CD14-positive monocyte (primary cell): Measurements from ENCODE around the gene IL18BP. TPM values are rescaled to one million over a fixed set of nuclear protein-coding genes. Genes with fewer than 3 reads are reported as not detected.

Experiments
- DNase-seq, 3 donors: peaks; one replicate each; pipeline ENCODE4 v3.0.0-alpha.2; 2011 to 2022
- H2AFZ ChIP-seq: 2 replicates; pipeline ENCODE4 v1.6.0; 2012; ENCODE audit warnings: mild to moderate bottlenecking, low read depth, low read length, inconsistent platforms; ENCODE audit not compliant: insufficient read depth, poor library complexity, severe bottlenecking
- H3K27ac ChIP-seq, 2 donors: 1 replicate in 1 of 2; 2 replicates in 1 of 2; pipeline ENCODE4 v1.5.1; 2012 to 2013; ENCODE audit warnings: low read length in 2 of 2, control low read depth in 1 of 2, inconsistent platforms in 1 of 2, low read depth in 1 of 2, mild to moderate bottlenecking in 1 of 2
- H3K27me3 ChIP-seq, 2 donors: one replicate each; pipeline versions ENCODE4 v1.6.0 to v1.6.1; 2011 to 2013; ENCODE audit warnings: low read length in 2 of 2; ENCODE audit not compliant: control insufficient read depth in 2 of 2, insufficient read depth in 2 of 2
- H3K36me3 ChIP-seq, 2 donors: replicated peaks in 1 of 2; 1 replicate in 1 of 2; 2 replicates in 1 of 2; pipeline versions ENCODE4 v1.5.1 to v1.6.1; 2012 to 2013; ENCODE audit warnings: low read length in 2 of 2, control low read depth in 1 of 2, inconsistent platforms in 1 of 2, mild to moderate bottlenecking in 1 of 2; ENCODE audit not compliant: insufficient read depth in 2 of 2, control insufficient read depth in 1 of 2
- H3K4me1 ChIP-seq, 2 donors: 1 replicate in 1 of 2; 2 replicates in 1 of 2; pipeline versions ENCODE4 v1.5.1 to v1.6.1; 2012 to 2013; ENCODE audit warnings: low read length in 2 of 2, control low read depth in 1 of 2, inconsistent platforms in 1 of 2, mild to moderate bottlenecking in 1 of 2, moderate library complexity in 1 of 2; ENCODE audit not compliant: insufficient read depth in 2 of 2, control insufficient read depth in 1 of 2
- H3K4me2 ChIP-seq: replicated peaks from 2 replicates; pipeline ENCODE3; 2012; ENCODE audit warnings: low read length, moderate library complexity, mild to moderate bottlenecking; ENCODE audit not compliant: poor library complexity, severe bottlenecking; ENCODE audit errors: extremely low read depth
- H3K4me3 ChIP-seq, 3 experiments: fragments of 200-600 bp in 1 of 3; sonication (generic) in 1 of 3; replicated peaks in 1 of 3; 1 replicate in 2 of 3; 2 replicates in 1 of 3; pipeline ENCODE4 v1.5.1; 2011 to 2013; ENCODE audit warnings: low read length in 3 of 3, mild to moderate bottlenecking in 3 of 3, control low read depth in 2 of 3, low read depth in 2 of 3, inconsistent platforms in 1 of 3, moderate library complexity in 1 of 3
- H3K79me2 ChIP-seq: 2 replicates; pipeline ENCODE4 v1.6.0; 2012; ENCODE audit warnings: mild to moderate bottlenecking, control low read depth, inconsistent platforms, low read length, moderate library complexity; ENCODE audit not compliant: insufficient read depth
- H3K9ac ChIP-seq: 2 replicates; pipeline ENCODE4 v1.6.0; 2017; ENCODE audit warnings: low read length, mild to moderate bottlenecking; ENCODE audit not compliant: insufficient read depth, poor library complexity, severe bottlenecking
- H3K9me3 ChIP-seq, 2 donors: replicated peaks in 1 of 2; 1 replicate in 1 of 2; 2 replicates in 1 of 2; pipeline versions ENCODE4 v1.5.1 to v1.6.1; 2012 to 2013; ENCODE audit warnings: low read length in 2 of 2, control low read depth in 1 of 2; ENCODE audit not compliant: control insufficient read depth in 1 of 2, insufficient read depth in 1 of 2
- H4K20me1 ChIP-seq: 2 replicates; pipeline ENCODE4 v1.6.0; 2012; ENCODE audit warnings: mild to moderate bottlenecking, low read length, control low read depth, moderate library complexity; ENCODE audit not compliant: insufficient read depth
- H3K27ac Mint-ChIP-seq, 7 donors: one replicate each; pipeline ENCODE4 v1.8.0; 2020; ENCODE audit warnings: mild to moderate bottlenecking in 7 of 7, mixed read lengths in 7 of 7, moderate library complexity in 6 of 7, inconsistent platforms in 2 of 7
- H3K27me3 Mint-ChIP-seq, 3 donors: one replicate each; pipeline ENCODE4 v1.8.0; 2021 to 2022; ENCODE audit warnings: low read depth in 3 of 3, mild to moderate bottlenecking in 3 of 3, mixed read lengths in 3 of 3, moderate library complexity in 3 of 3, inconsistent platforms in 1 of 3
- H3K36me3 Mint-ChIP-seq, 2 donors: one replicate each; pipeline ENCODE4 v1.8.0; 2020; ENCODE audit warnings: mixed read lengths in 2 of 2, inconsistent platforms in 1 of 2, mild to moderate bottlenecking in 1 of 2
- H3K4me1 Mint-ChIP-seq: one replicate; pipeline ENCODE4 v1.8.0; 2020; ENCODE audit warnings: mild to moderate bottlenecking, mixed read lengths
- H3K4me3 Mint-ChIP-seq, 2 donors: one replicate each; pipeline ENCODE4 v1.8.0; 2020; ENCODE audit warnings: mild to moderate bottlenecking in 2 of 2, mixed read lengths in 2 of 2, moderate library complexity in 1 of 2
- H3K9me3 Mint-ChIP-seq, 7 donors: one replicate each; pipeline ENCODE4 v1.8.0; 2020 to 2022; ENCODE audit warnings: mixed read lengths in 7 of 7, mild to moderate bottlenecking in 6 of 7, moderate library complexity in 6 of 7, inconsistent platforms in 2 of 7
- CTCF ChIP-seq: fragments of 200-600 bp; IDR thresholded peaks from one replicate; pipeline ENCODE4 v1.8.0; 2022; ENCODE audit warnings: antibody characterized with exemption, mild to moderate bottlenecking
- WGBS: methylation state at CpG from one replicate; pipeline ENCODE4 v1.1.5; 2013; ENCODE audit warnings: missing lambda C conversion rate; ENCODE audit not compliant: insufficient coverage; 5-methylcytosine and 5-hydroxymethylcytosine counted together
- intact Hi-C, 2 donors: fragments of 100-400 bp; cut with micrococcal nuclease; formaldehyde crosslinking; loops; one replicate each; pipeline versions ENCODE4 v1.15.0 to v1.15.1; 2023
- polyA plus RNA-seq, 3 donors: library from polyadenylated mRNA; depleted of rRNA in 1 of 3; unstranded in 2 of 3; stranded (reverse) in 1 of 3; fragments of 300-500 nt in 2 of 3; fragments of >200 nt in 1 of 3; fragmentation: Illumina TruSeq in 2 of 3; gene quantifications; 1 replicate in 2 of 3; 2 replicates in 1 of 3; pipeline ENCODE4 v1.2.3, GENCODE V29; 2012 to 2021
- small RNA-seq: library from RNA; depleted of rRNA; stranded (forward); fragments of <200 nt; gene quantifications from one replicate; pipeline ENCODE3, GENCODE V24; 2012; ENCODE audit warnings: low read depth; ENCODE audit not compliant: insufficient read length

The IL18BP gene
- polyA plus RNA-seq, 3 donors: 7.4 to 32.3 (median 8.3) TPM

DNA sequence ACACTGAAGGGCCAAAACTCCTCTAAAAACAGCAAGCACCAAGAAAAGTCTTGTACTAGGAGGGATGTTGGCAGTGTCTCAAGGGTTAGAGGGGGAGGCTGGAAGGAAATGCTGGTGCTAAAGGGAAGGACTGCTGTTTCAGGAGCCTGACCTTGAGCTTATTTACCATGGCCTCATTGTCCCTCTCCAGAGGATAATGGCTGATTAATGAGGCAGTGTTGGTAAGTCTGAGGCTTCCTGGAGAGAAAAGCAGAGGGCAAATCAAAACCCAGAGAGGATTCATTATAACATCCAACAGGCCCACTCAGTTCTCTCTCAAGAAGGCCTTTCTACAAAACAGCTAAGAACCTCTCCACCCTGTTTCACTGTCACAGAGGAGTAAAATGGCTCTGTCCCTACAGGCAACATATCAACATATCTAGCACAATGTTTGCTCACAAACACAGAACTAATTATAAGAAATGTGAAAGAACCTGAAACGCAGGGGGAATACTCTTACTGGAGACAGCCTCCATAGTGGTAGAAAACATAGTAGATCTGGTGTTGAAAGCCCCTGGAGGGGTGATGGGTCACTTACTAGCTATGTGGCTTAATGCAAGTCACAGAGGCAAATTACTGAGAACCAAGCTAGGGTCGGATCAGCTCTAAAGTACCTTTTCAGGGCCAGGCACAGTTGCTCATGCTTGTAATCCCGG lies 50.2 kb downstream of the IL18BP start:
- intact Hi-C loops: no loop called here
- Mint-ChIP-seq H3K4me3 (no peak overlapping the region), H3K9me3 (no peaks in the 10 kb centered on the region), H3K4me1 (no peaks in the 10 kb centered on the region), H3K27ac (peak overlapping the region in 2 of 7 donors; percentile 32 to 54), H3K27me3 (peaks cover 0 to 1% (median 0%) of the 10 kb centered on the region in 3 donors), H3K36me3 (peaks cover 58 to 84% of the 10 kb centered on the region in 2 donors)
- Histone ChIP-seq H2AFZ (no peak overlapping the region), H3K9me3 (no peaks in the 10 kb centered on the region), H3K27ac (peak overlapping the region in 1 of 2 donors; percentile 51), H4K20me1 (peaks cover 4% of the 10 kb centered on the region), H3K9ac (no peak overlapping the region), H3K79me2 (peaks cover 91% of the 10 kb centered on the region), H3K4me2 (no peak overlapping the region), H3K4me1 (no peaks in the 10 kb centered on the region), H3K27me3 (no peaks in the 10 kb centered on the region), H3K4me3 (no peak overlapping the region), H3K36me3 (peaks cover 51 to 94% of the 10 kb centered on the region in 2 donors)
- TF ChIP-seq CTCF: no peak
- 100% methylated on average over 1 of the region's 3 CpGs for WGBS
- DNase-seq: no peak

Small RNA genes within 50 kb of the gene (small RNA-seq; reads per million reads assigned to genes)
- not detected for gene RNU6-72P

Other genes with a start within 250 kb of the IL18BP start
- not detected for gene DEFB108B, start 165.7 kb upstream of the IL18BP start, polyA plus RNA-seq
- gene DEFB131B, start 120.5 kb upstream of the IL18BP start, polyA plus RNA-seq: not detected
- gene XNDC1N, start 70.3 kb upstream of the IL18BP start, polyA plus RNA-seq: 1 to 10 TPM in 1 of 3 donors, under 1 TPM in 2; 0.80 to 2.1 (median 0.99) TPM
- 10 to 100 TPM in 1 of 3 donors, 1 to 10 TPM in 2; 7.7 to 25.2 (median 9.2) TPM for gene RNF121, start 69.9 kb upstream of the IL18BP start, polyA plus RNA-seq
- 10 to 100 TPM in 2 of 3 donors, 1 to 10 TPM in 1; 4.1 to 91.2 (median 12.4) TPM for gene NUMA1, start 81.6 kb downstream of the IL18BP start, polyA plus RNA-seq
- gene LRRC51, start 81.9 kb downstream of the IL18BP start, polyA plus RNA-seq: 1 to 10 TPM; 1.3 to 1.9 (median 1.6) TPM
- 100 to 1,000 TPM; 224 to 292 (median 256) TPM for gene LAMTOR1, start 104.4 kb downstream of the IL18BP start, polyA plus RNA-seq
- not detected for gene TOMT, start 107.0 kb downstream of the IL18BP start, polyA plus RNA-seq
- gene ANAPC15, start 113.8 kb downstream of the IL18BP start, polyA plus RNA-seq: 100 to 1,000 TPM in 1 of 3 donors, 10 to 100 TPM in 2; 92.6 to 112 (median 94.8) TPM
- gene FOLR3, start 136.8 kb downstream of the IL18BP start, polyA plus RNA-seq: 100 to 1,000 TPM in 1 of 3 donors, 10 to 100 TPM in 2; 22.3 to 330 (median 74.0) TPM
- gene FOLR1, start 193.2 kb downstream of the IL18BP start, polyA plus RNA-seq: not detected
- gene FOLR2, start 217.9 kb downstream of the IL18BP start, polyA plus RNA-seq: 10 to 100 TPM; 54.7 to 63.8 (median 62.6) TPM
- gene INPPL1, start 225.9 kb downstream of the IL18BP start, polyA plus RNA-seq: 100 to 1,000 TPM in 1 of 3 donors, 10 to 100 TPM in 2; 11.8 to 390 (median 12.6) TPM
- not detected for gene PHOX2A, start 245.3 kb downstream of the IL18BP start, polyA plus RNA-seq